HepG2 (cell line): ENCODE results near the gene EPB41. TPM values are rescaled to one million over a fixed set of nuclear protein-coding genes. Genes with fewer than 3 reads are reported as not detected.

ENCODE experiments used
- ATAC-seq: fragments of 200-7000 bp; cut with Tn5 transposase; 3 replicates; pipeline ENCODE4 v1.9.1; 2020; ENCODE audit warnings: mild to moderate bottlenecking, moderate library complexity
- BruUV-seq: library from RNA; stranded (reverse); fragments of 400-500 nt; replicated peaks from 2 replicates; lab custom pipeline; 2021; lab: Mats Ljungman, UMichigan
- CTCF ChIA-PET: fragments of 300-600 bp; formaldehyde crosslinking; extraction: SDS; loops from one replicate; lab custom pipeline; 2021; ENCODE audit warnings: low total read pairs, inconsistent platforms, low intra/inter-chr PET ratio; lab: Yijun Ruan, JAX
- POLR2A ChIA-PET: fragments of 350-600 bp; sonication (Branson Sonifier 250); formaldehyde crosslinking; loops from one replicate; lab custom pipeline; 2020; ENCODE audit warnings: antibody characterized with exemption, inconsistent platforms; lab: Yijun Ruan, JAX
- DNase-seq: peaks from one replicate; pipeline ENCODE4 v3.0.0-alpha.2; 2015; ENCODE audit warnings: low spot score
- FAIRE-seq: peaks from 3 replicates; lab custom pipeline; 2011; peaks lifted over from hg19 to GRCh38; lab: Jason Lieb, UNC
- H2AFZ ChIP-seq: one replicate; pipeline ENCODE4 v1.6.1; 2011; ENCODE audit warnings: low read length, inconsistent platforms
- H3K27ac ChIP-seq: fragments of 300-600 bp; 3 replicates; pipeline ENCODE4 v1.8.0; 2011; ENCODE audit warnings: mixed run types, mild to moderate bottlenecking, mixed read lengths, low read length, inconsistent platforms; ENCODE audit not compliant: insufficient read depth; ENCODE audit errors: extremely low read length
- H3K27me3 ChIP-seq, 2 experiments: fragments of 200-600 bp in 1 of 2; 2 replicates in 1 of 2; 3 replicates in 1 of 2; pipeline versions ENCODE4 v1.6.0 to v1.8.0; 2011; ENCODE audit warnings: low read length in 2 of 2, mild to moderate bottlenecking in 2 of 2, moderate library complexity in 2 of 2, inconsistent platforms in 1 of 2; ENCODE audit not compliant: insufficient read depth in 2 of 2, control insufficient read depth in 1 of 2
- H3K36me3 ChIP-seq, 2 experiments: fragments of 200-600 bp in 1 of 2; replicated peaks in 1 of 2; 2 replicates in 1 of 2; 3 replicates in 1 of 2; pipeline versions ENCODE4 v1.5.1 to v1.8.0; 2011; ENCODE audit warnings: low read length in 2 of 2, inconsistent platforms in 1 of 2; ENCODE audit not compliant: insufficient read depth in 2 of 2, control insufficient read depth in 1 of 2
- H3K4me1 ChIP-seq: 2 replicates; pipeline ENCODE4 v1.5.1; 2012; ENCODE audit warnings: low read length, inconsistent platforms; ENCODE audit not compliant: insufficient read depth
- H3K4me2 ChIP-seq: 2 replicates; pipeline ENCODE4 v1.6.0; 2011; ENCODE audit warnings: low read depth, low read length, inconsistent platforms
- H3K4me3 ChIP-seq, 3 experiments: fragments of 200-600 bp in 1 of 3; sonication (generic), shearing (Covaris generic) in 1 of 3; replicated peaks in 1 of 3; 2 replicates each; pipeline ENCODE4 v1.5.1; 2011 to 2016; ENCODE audit warnings: low read length in 3 of 3, inconsistent platforms in 2 of 3, low read depth in 2 of 3, mild to moderate bottlenecking in 2 of 3, control low read depth in 1 of 3, mixed read lengths in 1 of 3; ENCODE audit not compliant: insufficient read depth in 1 of 3
- H3K79me2 ChIP-seq: one replicate; pipeline ENCODE4 v1.6.1; 2011; ENCODE audit warnings: low read length, inconsistent platforms; ENCODE audit not compliant: insufficient read depth
- H3K9ac ChIP-seq: 2 replicates; pipeline ENCODE4 v1.6.0; 2011; ENCODE audit warnings: mild to moderate bottlenecking, low read depth, low read length, inconsistent platforms; ENCODE audit not compliant: insufficient read depth
- H3K9me3 ChIP-seq: 2 replicates; pipeline ENCODE4 v1.5.1; 2012; ENCODE audit warnings: mild to moderate bottlenecking, low read length
- H4K20me1 ChIP-seq: 2 replicates; pipeline ENCODE4 v1.6.0; 2011; ENCODE audit warnings: inconsistent platforms, mild to moderate bottlenecking, low read length, moderate library complexity; ENCODE audit not compliant: insufficient read depth
- EEA1 ChIP-seq: sonication (generic); formaldehyde crosslinking; IDR thresholded peaks from 2 replicates; pipeline ENCODE4 v1.5.1; 2020; ENCODE audit warnings: mild to moderate bottlenecking, missing genetic modification reagents, borderline replicate concordance
- IKZF1 ChIP-seq: fragments of 450-650 bp; IDR thresholded peaks from 2 replicates; pipeline ENCODE4 v1.7.1; 2016
- MTF2 ChIP-seq: sonication (generic); formaldehyde crosslinking; IDR thresholded peaks from 2 replicates; pipeline ENCODE4 v1.5.0; 2020; ENCODE audit warnings: missing genetic modification reagents, borderline replicate concordance
- NPAS2 ChIP-seq: sonication (generic); formaldehyde crosslinking; IDR thresholded peaks from 2 replicates; pipeline ENCODE4 v1.8.0; 2022; ENCODE audit warnings: mild to moderate bottlenecking, missing genetic modification reagents, borderline replicate concordance
- SMAD9 ChIP-seq: sonication (generic); formaldehyde crosslinking; IDR thresholded peaks from 2 replicates; pipeline ENCODE4 v1.5.1; 2020; ENCODE audit warnings: mild to moderate bottlenecking, missing genetic modification reagents
- ZFAT ChIP-seq: sonication (generic); formaldehyde crosslinking; conservative IDR thresholded peaks from 2 replicates; pipeline ENCODE4 v1.8.1; 2023; ENCODE audit warnings: missing genetic modification reagents, inconsistent platforms
- ZFP36L1 ChIP-seq: sonication (generic); formaldehyde crosslinking; IDR thresholded peaks from 2 replicates; pipeline ENCODE4 v1.8.0; 2022; ENCODE audit warnings: mild to moderate bottlenecking, missing genetic modification reagents, moderate library complexity
- ZNF367 ChIP-seq: sonication (generic); formaldehyde crosslinking; IDR thresholded peaks from 2 replicates; pipeline ENCODE4 v1.4.0; 2020; ENCODE audit warnings: missing genetic modification reagents, borderline replicate concordance
- ZNF569 ChIP-seq: sonication (generic); formaldehyde crosslinking; IDR thresholded peaks from 2 replicates; pipeline ENCODE4 v1.5.0; 2020; ENCODE audit warnings: mild to moderate bottlenecking, missing genetic modification reagents, moderate library complexity, borderline replicate concordance
- ZNF747 ChIP-seq: sonication (generic); formaldehyde crosslinking; IDR thresholded peaks from 2 replicates; pipeline ENCODE4 v1.8.1; 2023; ENCODE audit warnings: missing genetic modification reagents, mild to moderate bottlenecking, borderline replicate concordance
- ZNF761 ChIP-seq: sonication (generic); formaldehyde crosslinking; conservative IDR thresholded peaks from 2 replicates; pipeline ENCODE4 v1.4.0; 2020; ENCODE audit warnings: mild to moderate bottlenecking, missing genetic modification reagents
- WGBS: methylation state at CpG from one replicate; pipeline ENCODE4 v1.1.6; 2017; ENCODE audit warnings: low lambda C conversion rate; 5-methylcytosine and 5-hydroxymethylcytosine counted together
- in situ Hi-C: cut with HindIII; loops from 2 replicates; pipeline ENCODE4 v1.10.0; 2017; ENCODE audit warnings: low pct_unique_long_range_greater_than_20kb; ENCODE audit not compliant: extremely low pct_ligation_motif_present
- intact Hi-C: fragments of 100-400 bp; cut with micrococcal nuclease; formaldehyde crosslinking; loops from one replicate; pipeline ENCODE4 v1.10.0; 2022; ENCODE audit not compliant: unreplicated experiment
- polyA plus RNA-seq, 8 experiments: library from polyadenylated mRNA; depleted of rRNA in 3 of 8; stranded (reverse) in 7 of 8; unstranded in 1 of 8; fragments of >200 nt; fragmentation: Illumina TruSeq in 4 of 8; extraction: Trizol in 4 of 8; gene quantifications; 2 replicates each; pipeline versions ENCODE4 v1.2.1 to v1.2.3, GENCODE V29; 2011 to 2016; ENCODE audit warnings: low read depth in 4 of 8, missing spikeins in 1 of 8, mixed read lengths in 1 of 8; ENCODE audit not compliant: insufficient read depth in 1 of 8
- total RNA-seq, 5 experiments: library from RNA; depleted of rRNA; stranded (reverse); fragments of >200 nt; fragmentation: Illumina TruSeq; extraction: Trizol; gene quantifications; 2 replicates each; pipeline ENCODE4 v1.2.3, GENCODE V29; 2016; ENCODE audit warnings: low read depth in 1 of 5
- TF ChIP-seq, protein P1 (sequence below): sonication (generic); formaldehyde crosslinking; IDR thresholded peaks from 2 replicates; pipeline ENCODE4 v1.4.0; 2020; ENCODE audit warnings: missing genetic modification reagents
- TF ChIP-seq, protein P2 (sequence below): IDR thresholded peaks from 2 replicates; pipeline ENCODE4 v1.6.1; 2016; ENCODE audit warnings: low read depth, control low read depth
- TF ChIP-seq, protein P3 (sequence below): sonication (generic); formaldehyde crosslinking; IDR thresholded peaks from 2 replicates; pipeline ENCODE4 v1.9.0; 2021; ENCODE audit warnings: missing genetic modification reagents, borderline replicate concordance
- TF ChIP-seq, protein P4 (sequence below): sonication (generic); IDR thresholded peaks from 2 replicates; pipeline ENCODE4 v1.6.1; 2016; ENCODE audit warnings: low read depth, borderline replicate concordance
- TF ChIP-seq, protein P5 (sequence below): sonication (generic); formaldehyde crosslinking; IDR thresholded peaks from 2 replicates; pipeline ENCODE4 v1.5.1; 2020; ENCODE audit warnings: missing genetic modification reagents, mild to moderate bottlenecking, borderline replicate concordance

Gene EPB41
- total and polyA plus RNA-seq, 2 of the 13 experiments (the other 11 are each of a cell fraction or from before 2014, with no cell fraction given) = 34.5 to 46.7 TPM

DNA sequence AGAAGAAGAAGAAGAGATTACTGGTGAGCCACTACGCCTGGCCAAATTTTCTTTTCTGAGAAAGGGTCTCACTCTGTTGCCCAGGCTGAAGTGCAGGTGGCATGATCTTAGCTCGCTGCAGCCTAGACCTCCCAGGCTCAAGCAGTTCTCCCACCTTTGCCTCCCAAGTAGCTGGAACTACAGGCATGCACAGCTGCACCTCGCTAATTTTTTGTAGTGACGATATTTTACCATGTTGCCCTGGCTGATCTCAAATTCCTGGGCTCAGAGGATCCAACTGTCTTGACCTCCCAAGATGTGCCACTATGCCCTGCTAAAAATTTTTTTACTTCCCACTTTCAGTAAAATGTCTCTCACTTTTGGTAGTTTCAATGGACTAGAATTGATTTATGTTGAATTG is 184.9 kb downstream of the EPB41 start:
- Histone ChIP-seq H3K79me2 (no peaks in the 10 kb centered on the region), H3K36me3 (peaks cover 5 to 43% of the 10 kb centered on the region in 2 experiments; a peak in 4 of 5 replicates), H3K4me1 (no peaks in the 10 kb centered on the region), H3K9ac (no peak overlapping the region), H3K27me3 (no peaks in the 10 kb centered on the region), H4K20me1 (no peaks in the 10 kb centered on the region), H3K9me3 (no peaks in the 10 kb centered on the region), H3K27ac (no peak overlapping the region), H2AFZ (no peak overlapping the region), H3K4me3 (no peak overlapping the region), H3K4me2 (no peak overlapping the region)
- intact Hi-C loops (no loop called here), in situ Hi-C loops (no loop called here)
- TF ChIP-seq, protein P1, sequence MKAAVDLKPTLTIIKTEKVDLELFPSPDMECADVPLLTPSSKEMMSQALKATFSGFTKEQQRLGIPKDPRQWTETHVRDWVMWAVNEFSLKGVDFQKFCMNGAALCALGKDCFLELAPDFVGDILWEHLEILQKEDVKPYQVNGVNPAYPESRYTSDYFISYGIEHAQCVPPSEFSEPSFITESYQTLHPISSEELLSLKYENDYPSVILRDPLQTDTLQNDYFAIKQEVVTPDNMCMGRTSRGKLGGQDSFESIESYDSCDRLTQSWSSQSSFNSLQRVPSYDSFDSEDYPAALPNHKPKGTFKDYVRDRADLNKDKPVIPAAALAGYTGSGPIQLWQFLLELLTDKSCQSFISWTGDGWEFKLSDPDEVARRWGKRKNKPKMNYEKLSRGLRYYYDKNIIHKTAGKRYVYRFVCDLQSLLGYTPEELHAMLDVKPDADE (CRISPR knock-in tag) = no peak
- no peak for TF ChIP-seq MTF2 (CRISPR knock-in tag)
- no peak for TF ChIP-seq ZNF761 (CRISPR knock-in tag)
- TF ChIP-seq ZFP36L1 (CRISPR knock-in tag) = no peak
- no peak for TF ChIP-seq EEA1 (CRISPR knock-in tag)
- TF ChIP-seq ZNF367 (CRISPR knock-in tag) = no peak
- no peak for TF ChIP-seq NPAS2 (CRISPR knock-in tag)
- no peak for TF ChIP-seq SMAD9 (CRISPR knock-in tag)
- no peak for TF ChIP-seq IKZF1
- TF ChIP-seq ZNF747 (CRISPR knock-in tag) = no peak
- no peak for TF ChIP-seq ZFAT (CRISPR knock-in tag)
- TF ChIP-seq ZNF569 = no peak
- TF ChIP-seq, protein P2, sequence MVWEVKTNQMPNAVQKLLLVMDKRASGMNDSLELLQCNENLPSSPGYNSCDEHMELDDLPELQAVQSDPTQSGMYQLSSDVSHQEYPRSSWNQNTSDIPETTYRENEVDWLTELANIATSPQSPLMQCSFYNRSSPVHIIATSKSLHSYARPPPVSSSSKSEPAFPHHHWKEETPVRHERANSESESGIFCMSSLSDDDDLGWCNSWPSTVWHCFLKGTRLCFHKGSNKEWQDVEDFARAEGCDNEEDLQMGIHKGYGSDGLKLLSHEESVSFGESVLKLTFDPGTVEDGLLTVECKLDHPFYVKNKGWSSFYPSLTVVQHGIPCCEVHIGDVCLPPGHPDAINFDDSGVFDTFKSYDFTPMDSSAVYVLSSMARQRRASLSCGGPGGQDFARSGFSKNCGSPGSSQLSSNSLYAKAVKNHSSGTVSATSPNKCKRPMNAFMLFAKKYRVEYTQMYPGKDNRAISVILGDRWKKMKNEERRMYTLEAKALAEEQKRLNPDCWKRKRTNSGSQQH = no peak
- TF ChIP-seq, protein P3, sequence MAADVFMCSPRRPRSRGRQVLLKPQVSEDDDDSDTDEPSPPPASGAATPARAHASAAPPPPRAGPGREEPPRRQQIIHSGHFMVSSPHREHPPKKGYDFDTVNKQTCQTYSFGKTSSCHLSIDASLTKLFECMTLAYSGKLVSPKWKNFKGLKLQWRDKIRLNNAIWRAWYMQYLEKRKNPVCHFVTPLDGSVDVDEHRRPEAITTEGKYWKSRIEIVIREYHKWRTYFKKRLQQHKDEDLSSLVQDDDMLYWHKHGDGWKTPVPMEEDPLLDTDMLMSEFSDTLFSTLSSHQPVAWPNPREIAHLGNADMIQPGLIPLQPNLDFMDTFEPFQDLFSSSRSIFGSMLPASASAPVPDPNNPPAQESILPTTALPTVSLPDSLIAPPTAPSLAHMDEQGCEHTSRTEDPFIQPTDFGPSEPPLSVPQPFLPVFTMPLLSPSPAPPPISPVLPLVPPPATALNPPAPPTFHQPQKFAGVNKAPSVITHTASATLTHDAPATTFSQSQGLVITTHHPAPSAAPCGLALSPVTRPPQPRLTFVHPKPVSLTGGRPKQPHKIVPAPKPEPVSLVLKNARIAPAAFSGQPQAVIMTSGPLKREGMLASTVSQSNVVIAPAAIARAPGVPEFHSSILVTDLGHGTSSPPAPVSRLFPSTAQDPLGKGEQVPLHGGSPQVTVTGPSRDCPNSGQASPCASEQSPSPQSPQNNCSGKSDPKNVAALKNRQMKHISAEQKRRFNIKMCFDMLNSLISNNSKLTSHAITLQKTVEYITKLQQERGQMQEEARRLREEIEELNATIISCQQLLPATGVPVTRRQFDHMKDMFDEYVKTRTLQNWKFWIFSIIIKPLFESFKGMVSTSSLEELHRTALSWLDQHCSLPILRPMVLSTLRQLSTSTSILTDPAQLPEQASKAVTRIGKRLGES = no peak
- TF ChIP-seq, protein P4, sequence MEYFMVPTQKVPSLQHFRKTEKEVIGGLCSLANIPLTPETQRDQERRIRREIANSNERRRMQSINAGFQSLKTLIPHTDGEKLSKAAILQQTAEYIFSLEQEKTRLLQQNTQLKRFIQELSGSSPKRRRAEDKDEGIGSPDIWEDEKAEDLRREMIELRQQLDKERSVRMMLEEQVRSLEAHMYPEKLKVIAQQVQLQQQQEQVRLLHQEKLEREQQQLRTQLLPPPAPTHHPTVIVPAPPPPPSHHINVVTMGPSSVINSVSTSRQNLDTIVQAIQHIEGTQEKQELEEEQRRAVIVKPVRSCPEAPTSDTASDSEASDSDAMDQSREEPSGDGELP = no peak
- TF ChIP-seq, protein P5, sequence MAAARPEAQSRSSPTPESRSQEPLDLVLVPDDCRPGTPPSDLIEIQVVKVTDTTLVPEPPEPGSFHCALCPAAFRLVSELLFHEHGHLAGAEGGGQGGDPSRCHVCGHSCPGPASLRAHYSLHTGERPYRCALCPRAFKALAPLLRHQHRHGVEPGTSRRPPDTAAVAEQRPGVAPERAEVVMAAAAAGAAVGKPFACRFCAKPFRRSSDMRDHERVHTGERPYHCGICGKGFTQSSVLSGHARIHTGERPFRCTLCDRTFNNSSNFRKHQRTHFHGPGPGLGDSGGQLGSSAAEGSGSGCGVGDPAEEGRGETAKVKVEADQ (CRISPR knock-in tag) = no peak
- POLR2A ChIA-PET = no interaction called here
- no peak for FAIRE-seq
- BruUV-seq = no TSS peak
- 71% methylated on average over 4 of the region's 4 CpGs for WGBS
- no peak for ATAC-seq
- CTCF ChIA-PET = no interaction called here
- no peak for DNase-seq
